ENCODE measurements around the gene NTN4.
A peak's percentile ranks its signal among the peaks of the same experiment; 100 is the strongest.
"Not testable (repeated sequence)": the region's sequence is repeated elsewhere in the genome, so short reads cannot be mapped to it uniquely, and the experiment has no call there.

Gene NTN4

DNA sequence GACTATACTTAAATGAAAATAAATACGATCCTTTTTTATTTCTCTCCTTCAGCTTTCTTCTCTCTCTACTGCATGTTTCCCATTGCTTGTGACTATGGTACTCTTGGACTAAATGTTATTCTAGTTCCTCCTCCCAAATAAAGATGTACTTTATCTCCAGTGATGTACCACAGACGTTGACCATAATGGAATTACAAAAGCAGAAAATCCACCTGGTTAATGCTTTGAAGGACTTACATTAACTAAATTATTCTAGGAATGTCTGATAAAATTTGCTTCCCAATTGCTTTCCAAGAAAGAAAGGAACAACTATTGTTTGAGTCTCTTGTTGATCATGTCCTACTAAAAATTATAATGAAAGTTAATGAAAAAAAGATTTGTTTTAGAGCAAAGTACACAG, 71.8 kb downstream of the NTN4 start:
- no peak for DNase-seq (ENCODE audit: low read depth, low spot score)
- H3K27ac ChIP-seq = no peak overlapping the region

DNA sequence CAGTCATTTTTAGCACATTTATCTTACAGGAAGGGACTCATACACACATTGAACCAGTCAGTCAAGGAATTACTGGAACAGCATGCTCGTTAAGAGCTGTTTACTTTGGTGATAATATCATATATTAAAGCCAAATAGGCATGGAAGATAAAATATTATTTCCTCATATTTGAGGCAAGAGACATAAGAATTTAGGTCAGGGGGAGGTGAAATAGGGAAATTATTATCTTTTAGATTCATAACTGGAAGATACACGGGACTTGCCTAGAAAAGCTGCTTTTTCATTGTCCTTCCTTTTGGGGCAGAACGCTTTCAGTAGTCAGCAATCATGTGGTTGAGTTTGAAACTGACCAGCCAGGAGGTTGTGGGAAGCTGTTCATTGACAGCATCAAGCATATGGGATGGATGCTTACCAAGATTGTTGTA, 72.5 kb downstream of the NTN4 start:
- H3K27ac ChIP-seq = no peak overlapping the region
- no peak for DNase-seq (ENCODE audit: low read depth, low spot score)

DNA sequence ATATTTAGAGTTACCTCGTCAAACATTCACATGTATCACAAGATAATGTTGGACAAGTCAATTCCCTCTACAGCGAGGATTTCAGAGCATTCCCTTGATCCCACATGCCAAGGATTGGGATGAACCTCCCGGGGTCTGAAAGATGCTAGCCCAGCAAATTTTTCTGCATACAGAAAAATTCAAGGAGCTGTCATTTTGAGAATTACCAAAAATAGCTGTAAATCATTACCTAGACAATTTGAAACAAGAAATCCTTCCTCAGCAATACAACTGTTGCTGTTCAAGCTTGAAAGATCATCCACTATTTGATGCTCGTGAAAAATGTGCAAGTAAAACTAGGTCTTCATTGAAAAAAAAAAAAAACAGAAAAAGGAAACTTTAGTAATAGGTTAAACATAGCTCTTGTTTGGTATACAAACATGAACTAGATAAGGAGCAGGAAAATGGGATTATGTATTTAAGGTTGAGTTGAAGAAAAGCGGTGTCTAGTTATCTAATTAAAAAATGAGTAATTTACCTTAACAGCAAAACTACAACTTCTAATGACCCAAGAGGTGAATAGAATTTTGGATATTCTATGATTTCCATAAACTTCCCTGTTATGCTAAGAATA, 73.1 kb downstream of the NTN4 start:
- DNase-seq (ENCODE audit: low read depth, low spot score) = no peak
- H3K27ac ChIP-seq = no peak overlapping the region

- no peak for DNase-seq (ENCODE audit: low read depth, low spot score)
- H3K27ac ChIP-seq = no peak overlapping the region
These were observed 75.4 kb downstream of the NTN4 start for GRCh38 chr12:95715177-95715576.

- no peak for DNase-seq (ENCODE audit: low read depth, low spot score)
- no peak overlapping the region for H3K27ac ChIP-seq
These were observed 78.3 kb downstream of the NTN4 start for GRCh38 chr12:95712269-95712668.

- no peak overlapping the region for H3K27ac ChIP-seq
- DNase-seq (ENCODE audit: low read depth, low spot score) = no peak
These were observed 80.2 kb downstream of the NTN4 start for GRCh38 chr12:95710386-95710785.

DNA sequence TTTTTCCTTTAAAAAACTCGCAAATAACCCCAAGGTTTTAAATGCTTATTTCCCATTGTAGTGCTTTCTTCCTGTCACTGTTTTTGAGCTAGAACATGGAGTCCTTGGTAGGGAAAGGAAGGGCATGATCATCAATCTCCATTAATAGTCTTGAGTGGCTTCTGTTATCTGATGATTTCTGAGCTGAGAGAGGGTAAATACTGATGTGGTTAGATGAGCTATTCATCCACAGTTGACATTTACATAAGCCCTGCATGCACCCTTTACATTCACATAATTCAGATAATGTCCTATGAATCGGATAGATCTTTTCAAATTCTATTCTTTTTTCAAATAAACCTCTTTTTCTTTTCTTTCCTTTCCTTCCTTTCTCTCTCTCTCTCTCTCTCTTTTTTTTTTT, 81.4 kb downstream of the NTN4 start:
- no peak overlapping the region for H3K27ac ChIP-seq
- DNase-seq (ENCODE audit: low read depth, low spot score) = no peak

- DNase-seq (ENCODE audit: low read depth, low spot score) = no peak
- no peak overlapping the region for H3K27ac ChIP-seq
These were observed 85.4 kb downstream of the NTN4 start for GRCh38 chr12:95705143-95705542.

GRCh38 chr12:95703986-95704385, 86.6 kb downstream of the NTN4 start:
- no peak overlapping the region for H3K27ac ChIP-seq
- no peak for DNase-seq (ENCODE audit: low read depth, low spot score)

- DNase-seq (ENCODE audit: low read depth, low spot score) = peak; percentile 91
- peak overlapping the region; percentile 98 for H3K27ac ChIP-seq
These were observed 88.7 kb downstream of the NTN4 start for GRCh38 chr12:95701722-95702418.

DNA sequence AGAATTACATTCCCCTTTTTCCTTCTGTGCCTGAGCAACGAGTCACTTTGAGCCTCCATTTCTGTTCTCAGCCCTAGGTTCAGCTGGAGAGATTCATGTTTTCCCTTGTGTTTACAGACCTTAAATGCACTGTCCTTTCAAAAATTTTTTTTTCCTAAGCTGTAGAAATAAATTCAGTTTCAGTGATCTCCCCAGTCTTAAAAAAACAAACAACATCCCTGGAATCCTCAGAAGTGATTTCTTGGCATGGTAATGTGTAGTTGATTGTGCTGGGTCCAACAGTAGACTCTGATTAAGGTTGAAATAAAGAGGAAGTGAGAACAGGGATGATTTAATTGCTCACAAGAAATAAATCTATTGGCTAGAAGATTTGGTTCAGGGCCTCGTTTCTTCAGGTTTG, 89.3 kb downstream of the NTN4 start:
- DNase-seq (ENCODE audit: low read depth, low spot score) = no peak
- peak overlapping the region; percentile 98 for H3K27ac ChIP-seq

DNA sequence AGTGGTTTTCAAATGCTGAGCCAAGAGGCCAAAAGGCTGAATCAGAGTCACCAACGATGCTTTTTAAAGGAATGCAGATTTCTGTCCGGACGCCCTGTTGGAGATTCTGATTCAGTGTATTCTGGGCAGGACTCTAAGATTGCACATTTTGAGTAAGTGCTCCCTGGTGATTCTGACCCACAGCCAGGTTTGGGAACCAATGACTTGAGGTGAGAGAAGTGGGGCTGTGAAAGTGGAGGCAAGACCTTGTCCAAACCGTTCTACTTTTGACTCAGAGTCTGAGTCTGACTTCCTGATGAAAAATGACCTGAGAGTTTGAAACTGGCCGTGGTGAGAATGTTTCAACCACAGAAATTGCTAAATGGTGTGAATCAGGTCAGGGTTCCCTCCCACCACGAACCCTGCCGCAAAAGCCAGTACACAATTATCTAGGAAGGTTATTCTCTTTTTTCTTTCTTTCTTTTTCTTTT, 90.2 kb downstream of the NTN4 start:
- peak overlapping the region; percentile 98 for H3K27ac ChIP-seq
- DNase-seq (ENCODE audit: low read depth, low spot score) = peak; percentile 66

DNA sequence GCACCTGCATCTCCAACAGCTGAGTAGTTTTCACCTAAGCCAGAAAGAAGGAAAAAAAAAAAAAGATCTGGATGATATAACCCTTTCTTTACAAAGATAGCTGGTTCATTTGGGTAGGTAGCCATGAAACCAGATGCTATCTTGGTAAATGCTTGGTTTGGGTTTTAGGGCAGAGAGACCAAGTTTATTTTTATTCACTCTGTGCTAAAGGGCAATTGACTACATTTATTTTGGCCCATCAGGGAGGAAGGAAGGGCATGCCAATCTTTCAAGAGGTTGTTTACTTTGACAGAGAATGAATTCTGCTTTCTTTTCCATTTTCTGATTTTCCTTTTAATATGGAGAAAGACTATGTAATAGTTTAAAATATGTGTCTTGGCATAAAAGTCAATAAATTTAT, 91.0 kb downstream of the NTN4 start:
- no peak for DNase-seq (ENCODE audit: low read depth, low spot score)
- H3K27ac ChIP-seq = peak overlapping the region; percentile 98

GRCh38 chr12:95694136-95694535, 96.4 kb downstream of the NTN4 start:
- no peak for DNase-seq (ENCODE audit: low read depth, low spot score)
- no peak overlapping the region for H3K27ac ChIP-seq

- H3K27ac ChIP-seq = no peak overlapping the region
- no peak for DNase-seq (ENCODE audit: low read depth, low spot score)
These were observed 96.9 kb downstream of the NTN4 start for GRCh38 chr12:95693689-95694088.

GRCh38 chr12:95690861-95691635, 99.5 kb downstream of the NTN4 start:
- DNase-seq (ENCODE audit: low read depth, low spot score) = no peak
- H3K27ac ChIP-seq = no peak overlapping the region

- peak overlapping the region; percentile 7 for H3K27ac ChIP-seq
- no peak for DNase-seq (ENCODE audit: low read depth, low spot score)
These were observed 102.6 kb downstream of the NTN4 start for GRCh38 chr12:95687937-95688336.

GRCh38 chr12:95683418-95683817, 107.1 kb downstream of the NTN4 start:
- no peak for DNase-seq (ENCODE audit: low read depth, low spot score)
- no peak overlapping the region for H3K27ac ChIP-seq

DNA sequence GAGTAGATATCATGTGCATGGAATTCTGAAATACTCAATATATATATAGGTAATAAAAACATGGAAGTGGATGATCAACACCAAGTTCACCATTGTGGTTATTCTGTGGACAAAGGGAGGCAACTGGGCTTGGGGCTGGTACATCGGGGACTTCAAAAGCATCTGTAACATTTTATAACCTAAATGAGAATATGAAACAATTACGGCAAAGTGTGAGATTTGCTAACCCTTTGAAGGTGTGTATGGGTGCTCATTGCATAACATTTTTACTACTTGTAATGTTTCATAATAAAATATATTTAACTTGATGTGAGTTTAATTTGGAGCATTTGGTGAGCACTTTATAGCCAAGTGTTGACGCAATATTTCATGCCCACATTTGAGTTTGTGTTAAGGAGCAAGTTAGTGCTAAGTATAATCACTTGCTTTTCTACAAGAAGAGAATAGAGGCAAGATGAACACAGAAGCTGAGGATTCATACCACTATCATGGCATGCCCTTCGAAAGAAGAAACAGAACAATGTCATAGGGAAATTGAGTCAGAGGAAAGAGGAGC, 109.3 kb downstream of the NTN4 start:
- DNase-seq (ENCODE audit: low read depth, low spot score) = no peak
- no peak overlapping the region for H3K27ac ChIP-seq

GRCh38 chr12:95678684-95679083, 111.9 kb downstream of the NTN4 start:
- H3K27ac ChIP-seq = no peak overlapping the region
- DNase-seq (ENCODE audit: low read depth, low spot score) = no peak

GRCh38 chr12:95677782-95678181, 112.8 kb downstream of the NTN4 start:
- DNase-seq (ENCODE audit: low read depth, low spot score); H3K27ac ChIP-seq: not testable (repeated sequence)

All from epithelial cell of prostate (primary cell).